HG03135 (cell line): Measurements from ENCODE around the gene IL17RA.

Source experiments
- ATAC-seq: cut with Tn5 transposase; IDR thresholded peaks from one replicate; pipeline ENCODE4 v1.9.1; 2021; ENCODE audit warnings: mild to moderate bottlenecking, moderate library complexity; ENCODE audit not compliant: unreplicated experiment

Gene IL17RA

GRCh38 chr22:17079572-17079971 is 5.2 kb upstream of the IL17RA start:
- no peak for ATAC-seq

- no peak for ATAC-seq
Measured at GRCh38 chr22:17083255-17083654, 1.5 kb upstream of the IL17RA start.

GRCh38 chr22:17083811-17084441 is 874 bp upstream of the IL17RA start:
- no peak for ATAC-seq

GRCh38 chr22:17085277-17086181 is 729 bp downstream of the IL17RA start:
- peak; percentile 18 for ATAC-seq

DNA sequence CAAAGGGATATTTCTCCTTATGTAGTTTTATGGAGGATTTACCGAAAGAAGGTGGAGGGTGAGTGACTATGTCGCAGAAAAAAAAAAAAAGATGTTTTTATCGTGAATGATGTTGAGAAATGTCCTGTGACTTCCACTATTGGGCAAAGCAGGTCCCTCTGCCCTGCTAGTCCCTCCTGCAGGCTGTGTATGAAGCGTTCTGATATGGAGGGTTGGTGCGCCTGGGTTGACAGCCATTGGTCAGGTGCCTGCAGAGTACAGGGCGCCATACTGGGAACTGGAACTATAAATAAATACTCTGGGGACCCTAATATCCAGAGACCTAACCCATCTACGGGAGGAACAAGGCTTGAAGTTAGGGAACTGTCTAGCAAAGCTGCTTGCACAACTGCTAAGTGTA is 1.5 kb downstream of the IL17RA start:
- no peak for ATAC-seq

DNA sequence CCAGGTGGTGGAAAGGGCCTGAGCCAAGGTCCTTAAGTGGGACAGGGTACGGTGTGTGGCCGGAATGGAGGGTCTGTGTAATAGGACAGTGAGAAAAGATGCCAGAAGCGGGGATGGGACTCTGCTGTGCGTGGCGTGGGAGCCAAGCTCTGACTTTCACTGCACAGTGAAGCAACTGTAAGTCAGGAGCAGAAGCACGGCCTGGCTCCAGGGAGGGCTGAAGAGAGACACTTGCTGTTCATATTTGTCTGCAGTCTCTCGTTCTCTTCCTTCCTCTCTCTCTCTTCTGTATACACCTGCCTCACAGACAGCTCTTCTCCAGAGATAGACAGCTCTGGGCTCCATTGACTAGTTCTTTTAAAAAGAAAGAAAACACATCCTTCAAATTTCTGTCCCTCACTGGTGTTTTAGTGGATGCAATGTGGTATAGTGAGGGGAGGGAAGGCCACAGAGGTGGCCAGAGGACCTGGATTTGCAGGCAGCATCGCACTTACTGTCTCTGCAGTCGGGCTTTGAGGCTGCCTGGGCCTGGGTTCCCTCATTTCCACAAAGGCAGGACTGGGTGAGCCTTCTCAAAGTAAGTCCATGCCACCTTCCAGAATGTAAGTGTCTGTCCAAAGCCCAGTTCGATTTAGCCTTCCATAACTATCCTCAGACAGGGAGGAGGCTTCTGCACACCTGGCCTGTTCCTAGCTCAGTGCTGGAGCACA is 2.1 kb downstream of the IL17RA start:
- ATAC-seq, result no peak

- peak; percentile 41 for ATAC-seq
Measured at GRCh38 chr22:17087498-17088131, 2.8 kb downstream of the IL17RA start.

DNA sequence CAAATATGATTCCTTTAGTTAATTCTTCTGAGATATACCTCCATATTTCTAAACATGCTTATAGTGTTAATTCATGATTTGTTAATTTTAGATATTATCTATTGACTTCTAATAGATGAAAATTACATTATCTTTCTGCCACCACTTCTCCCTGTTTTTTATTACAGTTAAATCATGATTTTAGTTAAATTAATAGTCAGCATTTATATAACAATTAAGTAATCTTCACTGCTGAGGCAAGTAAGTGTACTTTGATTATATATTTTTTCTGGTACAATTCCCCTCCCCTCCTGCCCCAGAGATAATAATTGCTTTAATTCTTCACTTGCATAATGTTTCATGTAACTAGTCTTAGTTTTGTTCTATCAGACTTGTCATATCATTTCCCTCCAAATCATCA is 5.8 kb downstream of the IL17RA start:
- no peak for ATAC-seq

DNA sequence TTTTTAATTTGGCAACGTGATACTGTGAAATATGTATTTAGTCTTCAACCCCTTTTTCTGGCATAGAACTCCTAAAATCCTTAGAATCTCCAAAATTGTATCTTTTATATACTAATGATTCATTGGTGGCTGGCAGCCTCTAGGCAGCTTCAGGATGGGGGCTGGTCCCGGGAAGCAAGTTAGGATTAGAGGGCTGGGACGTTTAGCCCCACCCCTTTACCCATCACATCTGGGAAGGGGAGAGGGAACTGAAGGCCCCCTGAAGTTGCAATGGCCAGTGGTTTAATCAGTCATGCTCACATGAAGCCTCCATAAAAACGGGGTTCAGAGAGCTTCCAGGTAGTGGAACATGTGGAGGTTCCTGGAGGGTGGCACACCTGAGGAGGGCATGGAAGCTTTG is 7.1 kb downstream of the IL17RA start:
- ATAC-seq, result no peak

GRCh38 chr22:17093081-17093480 is 8.3 kb downstream of the IL17RA start:
- ATAC-seq, result no peak

DNA sequence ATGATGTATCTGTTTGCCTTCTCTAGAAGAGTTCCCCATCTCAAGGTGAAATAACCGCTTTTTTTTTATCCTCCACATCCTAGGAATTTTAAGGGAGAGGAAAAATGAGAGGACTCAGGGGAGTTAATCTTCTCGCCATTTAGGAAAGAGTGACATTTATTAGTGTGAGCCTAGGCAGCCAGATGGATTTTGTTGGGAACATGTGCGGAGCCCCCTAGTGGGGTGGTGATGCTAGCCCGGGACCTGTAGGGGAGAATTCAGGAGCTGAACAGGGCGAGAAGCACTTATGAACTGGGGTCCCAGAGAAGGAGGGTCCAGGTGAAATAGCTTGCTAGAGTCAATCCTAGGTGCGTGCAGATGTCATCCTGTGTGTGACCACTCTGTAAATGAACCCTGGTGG is 10.7 kb downstream of the IL17RA start:
- no peak for ATAC-seq

DNA sequence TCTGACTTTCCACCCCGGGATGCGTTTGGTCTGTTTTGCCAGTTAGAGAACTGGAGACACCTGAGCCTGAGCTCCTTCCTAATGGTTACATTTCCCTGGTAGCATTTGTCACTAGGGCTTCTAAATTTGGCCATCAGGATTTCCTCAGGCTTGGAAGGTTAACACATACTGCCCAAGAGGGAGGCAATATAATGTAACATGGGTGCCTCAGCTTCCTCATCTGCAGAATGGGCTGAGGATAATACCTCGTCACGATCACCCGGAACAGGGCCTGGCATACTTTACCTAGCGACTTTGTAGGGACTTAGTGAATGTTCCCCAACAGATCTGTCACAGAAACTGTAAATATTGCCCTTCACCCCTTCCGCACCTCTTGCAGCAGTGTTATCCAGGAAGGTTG is 11.3 kb downstream of the IL17RA start:
- no peak for ATAC-seq

DNA sequence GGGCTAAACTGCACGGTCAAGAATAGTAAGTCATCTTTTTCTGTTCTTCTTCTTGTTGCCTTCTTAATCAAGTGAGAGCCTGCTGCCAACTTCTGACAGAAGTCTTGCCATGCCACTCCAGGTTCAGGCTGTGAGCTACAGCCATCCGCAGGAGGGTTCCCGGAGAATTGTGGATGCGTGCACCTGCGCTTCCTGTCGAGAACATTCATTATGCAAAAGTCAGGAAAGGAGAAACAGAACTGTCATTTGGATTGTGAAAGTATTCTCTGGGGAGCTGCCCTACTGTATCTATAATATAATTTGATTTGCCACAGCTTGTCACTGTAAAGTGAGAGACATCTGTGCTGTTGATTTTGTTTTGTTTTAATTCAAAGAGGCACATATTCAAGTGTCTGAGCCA is 12.3 kb downstream of the IL17RA start:
- ATAC-seq, result no peak

GRCh38 chr22:17097701-17098100 is 12.9 kb downstream of the IL17RA start:
- no peak for ATAC-seq

GRCh38 chr22:17098379-17098819 is 13.6 kb downstream of the IL17RA start:
- no peak for ATAC-seq

GRCh38 chr22:17100621-17101020 is 15.8 kb downstream of the IL17RA start:
- ATAC-seq, result no peak

GRCh38 chr22:17101475-17102296 is 16.9 kb downstream of the IL17RA start:
- ATAC-seq, result no peak

GRCh38 chr22:17102297-17102667 is 17.5 kb downstream of the IL17RA start:
- ATAC-seq, result no peak

DNA sequence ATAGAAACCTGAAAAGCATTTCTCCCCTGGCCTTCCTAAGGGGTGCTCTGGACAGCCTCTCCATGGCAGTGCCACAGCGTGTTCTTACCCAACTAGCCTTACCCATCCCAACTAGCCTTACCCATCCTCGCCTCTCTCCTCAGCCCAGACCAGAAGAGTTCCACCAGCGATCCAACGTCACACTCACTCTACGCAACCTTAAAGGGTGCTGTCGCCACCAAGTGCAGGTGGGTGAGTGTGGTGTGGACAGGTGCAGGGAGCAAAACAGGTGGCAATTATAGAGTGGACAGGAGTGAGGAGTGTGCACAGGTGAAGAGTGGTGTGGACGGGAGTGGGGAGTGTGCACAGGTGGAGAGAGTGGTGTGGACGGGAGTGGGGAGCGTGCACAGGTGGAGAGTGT is 18.6 kb downstream of the IL17RA start:
- no peak for ATAC-seq

DNA sequence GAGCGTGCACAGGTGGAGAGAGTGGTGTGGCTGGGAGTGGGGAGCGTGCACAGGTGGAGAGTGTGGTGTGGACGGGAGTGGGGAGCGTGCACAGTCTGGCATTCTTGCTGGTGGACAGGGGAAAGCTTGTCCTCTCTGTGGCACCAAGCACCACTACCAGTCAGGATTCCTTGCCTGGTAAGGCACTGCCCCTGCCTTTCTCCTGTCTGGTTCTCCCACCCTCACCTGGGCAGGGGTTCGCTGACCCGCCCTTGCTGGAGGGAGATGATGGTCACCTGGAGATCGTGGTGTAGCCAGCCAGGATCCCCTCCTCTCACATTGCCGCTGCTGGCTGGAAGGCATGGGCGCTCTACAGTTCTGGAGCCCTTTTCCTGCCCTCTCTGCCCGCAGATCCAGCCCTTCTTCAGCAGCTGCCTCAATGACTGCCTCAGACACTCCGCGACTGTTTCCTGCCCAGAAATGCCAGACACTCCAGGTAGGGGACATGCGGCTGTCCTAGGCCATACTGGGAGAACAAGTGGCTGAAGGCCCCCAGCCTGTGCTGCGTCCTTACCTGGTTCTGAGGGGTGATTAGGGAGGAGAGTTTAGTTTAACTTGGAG is 19.6 kb downstream of the IL17RA start:
- no peak for ATAC-seq
